SJSA1 (cell line): ENCODE measurements around the gene OR2L13. TPM values are rescaled to one million over a fixed set of nuclear protein-coding genes. Genes with fewer than 3 reads are reported as not detected.

Experiments
- DNase-seq, 2 experiments: peaks; one replicate each; pipeline ENCODE4 v3.0.0-alpha.2; 2015 to 2020; ENCODE audit warnings: low spot score in 2 of 2, low read depth in 1 of 2
- H3K27ac ChIP-seq: fragments of 250-450 bp; sonication (Bioruptor Pico); 2 replicates; pipeline ENCODE4 v1.5.1; 2020; ENCODE audit warnings: mild to moderate bottlenecking, moderate library complexity
- H3K27me3 ChIP-seq: fragments of 250-450 bp; sonication (Bioruptor Pico); replicated peaks from 2 replicates; pipeline ENCODE4 v1.5.1; 2020; ENCODE audit warnings: mild to moderate bottlenecking, moderate library complexity
- H3K36me3 ChIP-seq: fragments of 250-450 bp; sonication (Bioruptor Pico); 2 replicates; pipeline ENCODE4 v1.5.1; 2020; ENCODE audit warnings: mild to moderate bottlenecking
- H3K4me1 ChIP-seq: fragments of 250-450 bp; sonication (Bioruptor Pico); replicated peaks from 2 replicates; pipeline ENCODE4 v1.6.1; 2021; ENCODE audit warnings: mild to moderate bottlenecking
- H3K4me3 ChIP-seq: fragments of 250-450 bp; sonication (Bioruptor Pico); 2 replicates; pipeline ENCODE4 v1.5.1; 2020; ENCODE audit warnings: mild to moderate bottlenecking
- H3K9me3 ChIP-seq: fragments of 250-450 bp; sonication (Bioruptor Pico); replicated peaks from 2 replicates; pipeline ENCODE4 v1.5.1; 2020; ENCODE audit warnings: mild to moderate bottlenecking
- total RNA-seq: library from RNA; depleted of rRNA; stranded (reverse); fragments of >200 nt; shearing (Covaris generic); gene quantifications from 2 replicates; pipeline ENCODE4 v1.2.3, GENCODE V29; 2014; rRNA removed

OR2L13 gene
- total RNA-seq, 1 experiment from 2014 or later = not detected

GRCh38 chr1:248136811-248137210 lies 41.8 kb downstream of the OR2L13 start:
- no peak overlapping the region for H3K4me3 ChIP-seq
- H3K4me1 ChIP-seq = no peaks in the 10 kb centered on the region
- no peak for DNase-seq
- no peaks in the 10 kb centered on the region for H3K27me3 ChIP-seq
- H3K27ac ChIP-seq = no peak overlapping the region
- no peaks in the 10 kb centered on the region for H3K9me3 ChIP-seq
- no peaks in the 10 kb centered on the region for H3K36me3 ChIP-seq

- Histone ChIP-seq H3K4me1 (no peaks in the 10 kb centered on the region), H3K36me3 (no peaks in the 10 kb centered on the region), H3K9me3 (no peaks in the 10 kb centered on the region; the same call in 1 of the 2 replicates), H3K4me3 (no peak overlapping the region), H3K27ac (no peak overlapping the region), H3K27me3 (no peaks in the 10 kb centered on the region)
- no peak for DNase-seq
These were observed 45.9 kb downstream of the OR2L13 start for GRCh38 chr1:248140846-248141245.

DNA sequence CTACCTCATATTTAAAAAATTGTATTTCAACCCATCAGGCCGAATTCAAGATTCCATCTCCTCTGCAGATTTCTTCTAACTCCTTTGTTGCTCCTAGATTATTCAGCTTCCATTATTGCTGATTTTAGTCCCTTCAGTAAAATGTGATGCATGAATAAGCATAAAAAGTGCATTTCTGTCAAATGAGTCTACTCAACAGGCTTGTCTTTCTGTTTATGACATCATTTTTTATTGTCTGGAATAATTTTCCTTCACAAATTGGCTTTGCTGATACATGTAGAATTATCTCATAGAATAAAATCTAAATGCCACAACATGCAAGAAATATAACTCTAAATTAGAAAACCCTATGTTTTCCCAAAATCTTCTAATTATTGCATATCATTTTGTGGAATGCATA lies 48.3 kb downstream of the OR2L13 start:
- H3K4me3 ChIP-seq = no peak overlapping the region
- no peak overlapping the region for H3K27ac ChIP-seq
- no peak for DNase-seq
- H3K36me3 ChIP-seq = no peaks in the 10 kb centered on the region
- H3K4me1 ChIP-seq = no peaks in the 10 kb centered on the region
- H3K27me3 ChIP-seq = no peaks in the 10 kb centered on the region
- no peaks in the 10 kb centered on the region; the same call in 1 of the 2 replicates for H3K9me3 ChIP-seq

- Histone ChIP-seq H3K27ac (no peak within 1 kb of the TSS), H3K4me3 (no peak within 1 kb of the TSS), H3K4me1 (no peaks in the 10 kb centered on the region), H3K27me3 (no peaks in the 10 kb centered on the region), H3K9me3 (peaks cover 2% of the 10 kb centered on the region; the same call in 1 of the 2 replicates), H3K36me3 (no peaks in the 10 kb centered on the region)
- no peak for DNase-seq
These were observed 49.7 kb downstream of the OR2L13 start, which contains the start of gene OR2M5 for GRCh38 chr1:248144513-248145198. Gene OR2M5 (plus strand): TSS chr1:248145148. CDS start chr1:248145148, 0 bp downstream.

Other genes starting within 250 kb of the OR2L13 start
- not detected in 2 replicates for gene TRIM58, start 238.0 kb upstream of the OR2L13 start, total RNA-seq
- not detected in 2 replicates for gene OR2W3, start 199.6 kb upstream of the OR2L13 start, total RNA-seq
- gene OR2T8, start 174.9 kb upstream of the OR2L13 start, total RNA-seq = not detected in 2 replicates
- gene OR2AJ1, start 170.3 kb upstream of the OR2L13 start, total RNA-seq = not detected in 2 replicates
- gene OR2L8, start 146.3 kb upstream of the OR2L13 start, total RNA-seq = not detected in 2 replicates
- not detected in 2 replicates for gene OR2AK2, start 130.0 kb upstream of the OR2L13 start, total RNA-seq
- not detected in 2 replicates for gene OR2L5, start 81.5 kb upstream of the OR2L13 start, total RNA-seq
- gene OR2L2, start 65.1 kb upstream of the OR2L13 start, total RNA-seq = not detected in 2 replicates
- gene OR2L3, start 48.3 kb upstream of the OR2L13 start, total RNA-seq = not detected in 2 replicates
- not detected in 2 replicates for gene OR2M5, start 50.0 kb downstream of the OR2L13 start, total RNA-seq
- gene OR2M2, start 79.6 kb downstream of the OR2L13 start, total RNA-seq = not detected in 2 replicates
- gene OR2M3, start 102.1 kb downstream of the OR2L13 start, total RNA-seq = not detected in 2 replicates
- gene OR2M4, start 136.2 kb downstream of the OR2L13 start, total RNA-seq = not detected in 2 replicates
- gene OR2T33, start 182.8 kb downstream of the OR2L13 start, total RNA-seq = not detected in 2 replicates
- not detected in 2 replicates for gene OR2T12, start 208.2 kb downstream of the OR2L13 start, total RNA-seq
- gene OR2M7, start 229.4 kb downstream of the OR2L13 start, total RNA-seq = not detected in 2 replicates